Osteocyte (in vitro differentiated cells): ENCODE results near the gene TTC5. TPM values are rescaled to one million over a fixed set of nuclear protein-coding genes. Genes with fewer than 3 reads are reported as not detected.
A peak's percentile ranks its signal among the peaks of the same experiment; 100 is the strongest.
"Not testable (repeated sequence)": the region's sequence is repeated elsewhere in the genome, so short reads cannot be mapped to it uniquely, and the experiment has no call there.

ENCODE experiments used
- DNase-seq: peaks from one replicate; pipeline ENCODE4 v3.0.0; 2021; ENCODE audit warnings: mixed read lengths; ENCODE audit not compliant: unreplicated experiment; ENCODE audit errors: extremely low spot score
- H3K27ac Mint-ChIP-seq: one replicate; pipeline ENCODE4 v1.8.0; 2021; ENCODE audit warnings: mild to moderate bottlenecking, mixed read lengths; ENCODE audit not compliant: unreplicated experiment
- H3K27me3 Mint-ChIP-seq: one replicate; pipeline ENCODE4 v1.8.0; 2021; ENCODE audit warnings: mixed read lengths; ENCODE audit not compliant: unreplicated experiment
- H3K36me3 Mint-ChIP-seq: one replicate; pipeline ENCODE4 v1.8.0; 2021; ENCODE audit warnings: mixed read lengths; ENCODE audit not compliant: unreplicated experiment
- H3K4me1 Mint-ChIP-seq: one replicate; pipeline ENCODE4 v1.8.0; 2021; ENCODE audit warnings: mixed read lengths; ENCODE audit not compliant: unreplicated experiment
- H3K4me3 Mint-ChIP-seq: one replicate; pipeline ENCODE4 v1.8.0; 2021; ENCODE audit warnings: mild to moderate bottlenecking, moderate library complexity, mixed read lengths; ENCODE audit not compliant: unreplicated experiment
- H3K9me3 Mint-ChIP-seq: one replicate; pipeline ENCODE4 v1.8.0; 2021; ENCODE audit warnings: mixed read lengths; ENCODE audit not compliant: unreplicated experiment
- CTCF ChIP-seq: fragments of 200-600 bp; sonication (generic); IDR thresholded peaks from 2 replicates; pipeline ENCODE4 v1.5.0; 2021; ENCODE audit warnings: antibody characterized with exemption, mild to moderate bottlenecking, moderate library complexity
- total RNA-seq: library from RNA; stranded (reverse); gene quantifications from 2 replicates; pipeline ENCODE4 v1.2.1, GENCODE V29; 2021

Gene TTC5
- total RNA-seq, 1 donor from 2014 or later = 24.5 TPM

- Mint-ChIP-seq H3K4me3 (no peak overlapping the region), H3K9me3 (no peaks in the 10 kb centered on the region), H3K4me1 (peaks cover 9% of the 10 kb centered on the region), H3K27me3 (no peaks in the 10 kb centered on the region), H3K36me3 (peaks cover 14% of the 10 kb centered on the region), H3K27ac (peak overlapping the region; percentile 33)
- DNase-seq = no peak
- TF ChIP-seq CTCF = no peak
Observed at GRCh38 chr14:20345366-20345765, 39.6 kb upstream of the TTC5 start.

- peaks cover 9% of the 10 kb centered on the region for H3K4me1 Mint-ChIP-seq
- peak overlapping the region; percentile 96 for H3K27ac Mint-ChIP-seq
- peaks cover 2% of the 10 kb centered on the region for H3K27me3 Mint-ChIP-seq
- peak overlapping the region; percentile 90 for H3K4me3 Mint-ChIP-seq
- no peak for DNase-seq
- TF ChIP-seq CTCF = no peak
- no peaks in the 10 kb centered on the region for H3K9me3 Mint-ChIP-seq
- peaks cover 9% of the 10 kb centered on the region for H3K36me3 Mint-ChIP-seq
Observed at GRCh38 chr14:20343862-20344220, 38.1 kb upstream of the TTC5 start.

- H3K4me3 Mint-ChIP-seq = peak within 1 kb of the TSS; percentile 90
- no peaks in the 10 kb centered on the region for H3K9me3 Mint-ChIP-seq
- TF ChIP-seq CTCF = no peak
- H3K27ac Mint-ChIP-seq = peak within 1 kb of the TSS; percentile 96
- H3K4me1 Mint-ChIP-seq = peaks cover 9% of the 10 kb centered on the region
- H3K36me3 Mint-ChIP-seq = peaks cover 9% of the 10 kb centered on the region
- peak; percentile 99 for DNase-seq
- H3K27me3 Mint-ChIP-seq = peaks cover 6% of the 10 kb centered on the region
Observed at GRCh38 chr14:20343092-20343861, 37.5 kb upstream of the TTC5 start, which contains the start of gene PARP2. Gene PARP2, plus strand, starts transcription at chr14:20343635. Its CDS starts 7 bp downstream, at chr14:20343642.

- peak overlapping the region; percentile 96 for H3K27ac Mint-ChIP-seq
- no peak for DNase-seq
- TF ChIP-seq CTCF = no peak
- peak overlapping the region; percentile 90 for H3K4me3 Mint-ChIP-seq
- H3K27me3 Mint-ChIP-seq = peaks cover 10% of the 10 kb centered on the region
- H3K36me3 Mint-ChIP-seq = peaks cover 6% of the 10 kb centered on the region
- H3K9me3 Mint-ChIP-seq = no peaks in the 10 kb centered on the region
- peaks cover 9% of the 10 kb centered on the region for H3K4me1 Mint-ChIP-seq
Observed at GRCh38 chr14:20341646-20342045, 35.9 kb upstream of the TTC5 start.

GRCh38 chr14:20341032-20341431, 35.3 kb upstream of the TTC5 start:
- DNase-seq, H3K27me3 Mint-ChIP-seq, H3K4me1 Mint-ChIP-seq, H3K36me3 Mint-ChIP-seq, H3K9me3 Mint-ChIP-seq, H3K4me3 Mint-ChIP-seq, H3K27ac Mint-ChIP-seq: not testable (repeated sequence)
